GM18502 (cell line): ENCODE measurements around the gene CAPN10.
A peak's percentile ranks its signal among the peaks of the same experiment; 100 is the strongest.

Experiments used
- ATAC-seq: cut with Tn5 transposase; IDR thresholded peaks from one replicate; pipeline ENCODE4 v1.9.1; 2021; ENCODE audit warnings: mild to moderate bottlenecking; ENCODE audit not compliant: unreplicated experiment, poor library complexity

CAPN10 gene

GRCh38 chr2:240619506-240620148, 33.1 kb downstream of the CAPN10 start:
- ATAC-seq = no peak

- no peak for ATAC-seq
Measured at GRCh38 chr2:240620149-240620731, 33.7 kb downstream of the CAPN10 start.

GRCh38 chr2:240620859-240621258, 34.3 kb downstream of the CAPN10 start:
- ATAC-seq = no peak

GRCh38 chr2:240622060-240622411, 35.5 kb downstream of the CAPN10 start:
- no peak for ATAC-seq

- no peak for ATAC-seq
Measured at GRCh38 chr2:240622531-240623235, 36.1 kb downstream of the CAPN10 start.

GRCh38 chr2:240623531-240624010, 37.0 kb downstream of the CAPN10 start:
- ATAC-seq = no peak

- no peak for ATAC-seq
Measured at GRCh38 chr2:240624011-240624949, 37.7 kb downstream of the CAPN10 start.

- ATAC-seq = peak; percentile 50
Measured at GRCh38 chr2:240624950-240625621, 38.6 kb downstream of the CAPN10 start, which contains the start of gene GPR35. GPR35 (plus strand) TSS chr2:240625480; CDS start chr2:240629953, 4,473 bp downstream.

- no peak for ATAC-seq
Measured at GRCh38 chr2:240626531-240627300, 40.2 kb downstream of the CAPN10 start.

- ATAC-seq = no peak
Measured at GRCh38 chr2:240627736-240628506, 41.4 kb downstream of the CAPN10 start.

GRCh38 chr2:240628507-240628807, 41.9 kb downstream of the CAPN10 start:
- no peak for ATAC-seq

GRCh38 chr2:240628808-240629618, 42.5 kb downstream of the CAPN10 start:
- no peak for ATAC-seq

GRCh38 chr2:240629619-240629967, 43.1 kb downstream of the CAPN10 start:
- no peak for ATAC-seq

GRCh38 chr2:240629968-240630770, 43.6 kb downstream of the CAPN10 start:
- no peak for ATAC-seq

GRCh38 chr2:240630771-240631547, 44.4 kb downstream of the CAPN10 start:
- ATAC-seq = no peak

- no peak for ATAC-seq
Measured at GRCh38 chr2:240631548-240632305, 45.2 kb downstream of the CAPN10 start.
